Caco-2 (cell line): ENCODE data around the gene CDON. TPM values are rescaled to one million over a fixed set of nuclear protein-coding genes. Genes with fewer than 3 reads are reported as not detected.

ENCODE experiments used
- Bru-seq: library from RNA; stranded (reverse); fragments of 400-500 nt; gene quantifications from one replicate; lab custom pipeline; 2021; lab: Mats Ljungman, UMichigan
- BruChase-seq, 2 experiments: library from RNA; stranded (reverse); fragments of 400-500 nt; gene quantifications; one replicate each; lab custom pipeline; 2021; lab: Mats Ljungman, UMichigan
- BruUV-seq: library from RNA; stranded (reverse); fragments of 400-500 nt; replicated peaks from 2 replicates; lab custom pipeline; 2021; lab: Mats Ljungman, UMichigan
- CTCF ChIA-PET: fragments of 300-600 bp; sonication (Branson Sonifier 250); formaldehyde crosslinking; loops from one replicate; lab custom pipeline; 2022; ENCODE audit warnings: antibody characterized with exemption; lab: Charles Lee
- POLR2A ChIA-PET: fragments of 300-600 bp; sonication (Branson Sonifier 250); formaldehyde crosslinking; loops from one replicate; lab custom pipeline; 2022; ENCODE audit warnings: antibody characterized with exemption; lab: Charles Lee
- DNase-seq, 2 experiments: peaks; one replicate each; pipeline versions ENCODE4 v3.0.0 to v3.0.0-alpha.2; 2020 to 2022
- H3K27me3 ChIP-seq: replicated peaks from 2 replicates; pipeline ENCODE4 v1.6.0; 2011; ENCODE audit warnings: low read length; ENCODE audit not compliant: control insufficient read depth, insufficient read depth
- H3K36me3 ChIP-seq: 2 replicates; pipeline ENCODE4 v1.5.1; 2011; ENCODE audit warnings: low read length; ENCODE audit not compliant: control insufficient read depth, insufficient read depth
- H3K4me1 ChIP-seq: fragments of 250-450 bp; sonication (Bioruptor Pico); 2 replicates; pipeline ENCODE4 v1.5.1; 2020; ENCODE audit warnings: mild to moderate bottlenecking
- H3K4me3 ChIP-seq: 2 replicates; pipeline ENCODE4 v1.5.1; 2011; ENCODE audit warnings: low read depth, mild to moderate bottlenecking, control low read depth, low read length
- H3K9me3 ChIP-seq: fragments of 250-450 bp; sonication (Bioruptor Pico); 2 replicates; pipeline ENCODE4 v1.5.1; 2020; ENCODE audit warnings: mild to moderate bottlenecking, moderate library complexity
- H3K27ac Mint-ChIP-seq: one replicate; pipeline ENCODE4 v1.8.0; 2022; ENCODE audit warnings: mixed read lengths; ENCODE audit not compliant: unreplicated experiment
- H3K27me3 Mint-ChIP-seq: one replicate; pipeline ENCODE4 v1.8.0; 2022; ENCODE audit warnings: mixed read lengths; ENCODE audit not compliant: insufficient read depth, unreplicated experiment
- H3K36me3 Mint-ChIP-seq: one replicate; pipeline ENCODE4 v1.8.0; 2022; ENCODE audit warnings: mild to moderate bottlenecking, mixed read lengths; ENCODE audit not compliant: insufficient read depth, unreplicated experiment
- H3K4me1 Mint-ChIP-seq: one replicate; pipeline ENCODE4 v1.8.0; 2022; ENCODE audit warnings: low read depth, mixed read lengths; ENCODE audit not compliant: unreplicated experiment
- H3K4me3 Mint-ChIP-seq: one replicate; pipeline ENCODE4 v1.8.0; 2022; ENCODE audit warnings: mild to moderate bottlenecking, moderate library complexity, mixed read lengths; ENCODE audit not compliant: unreplicated experiment
- H3K9me3 Mint-ChIP-seq: one replicate; pipeline ENCODE4 v1.8.0; 2022; ENCODE audit warnings: mixed read lengths; ENCODE audit not compliant: unreplicated experiment
- intact Hi-C: fragments of 100-400 bp; cut with micrococcal nuclease; formaldehyde crosslinking; loops from one replicate; pipeline ENCODE4 v1.10.0; 2022; ENCODE audit not compliant: unreplicated experiment
- long read RNA-seq: library from polyadenylated mRNA; stranded (forward); transcript quantifications from one replicate; pipeline ENCODE4 v2.0.0, GENCODE V29; 2022
- total RNA-seq: library from RNA; stranded (reverse); gene quantifications from 2 replicates; pipeline ENCODE4 v1.2.3, GENCODE V29; 2022
- TF ChIP-seq, protein P1 (sequence below), 2 experiments: fragments of 200-600 bp in 1 of 2; IDR thresholded peaks; 1 replicate in 1 of 2; 2 replicates in 1 of 2; pipeline versions ENCODE4 v1.5.1 to v1.8.0; 2011 to 2022; ENCODE audit warnings: antibody characterized with exemption in 1 of 2, control low read depth in 1 of 2, inconsistent platforms in 1 of 2, low read depth in 1 of 2, low read length in 1 of 2, mild to moderate bottlenecking in 1 of 2, moderate library complexity in 1 of 2; ENCODE audit not compliant: insufficient read depth in 1 of 2, severe bottlenecking in 1 of 2, unreplicated experiment in 1 of 2

Gene CDON, protein sequence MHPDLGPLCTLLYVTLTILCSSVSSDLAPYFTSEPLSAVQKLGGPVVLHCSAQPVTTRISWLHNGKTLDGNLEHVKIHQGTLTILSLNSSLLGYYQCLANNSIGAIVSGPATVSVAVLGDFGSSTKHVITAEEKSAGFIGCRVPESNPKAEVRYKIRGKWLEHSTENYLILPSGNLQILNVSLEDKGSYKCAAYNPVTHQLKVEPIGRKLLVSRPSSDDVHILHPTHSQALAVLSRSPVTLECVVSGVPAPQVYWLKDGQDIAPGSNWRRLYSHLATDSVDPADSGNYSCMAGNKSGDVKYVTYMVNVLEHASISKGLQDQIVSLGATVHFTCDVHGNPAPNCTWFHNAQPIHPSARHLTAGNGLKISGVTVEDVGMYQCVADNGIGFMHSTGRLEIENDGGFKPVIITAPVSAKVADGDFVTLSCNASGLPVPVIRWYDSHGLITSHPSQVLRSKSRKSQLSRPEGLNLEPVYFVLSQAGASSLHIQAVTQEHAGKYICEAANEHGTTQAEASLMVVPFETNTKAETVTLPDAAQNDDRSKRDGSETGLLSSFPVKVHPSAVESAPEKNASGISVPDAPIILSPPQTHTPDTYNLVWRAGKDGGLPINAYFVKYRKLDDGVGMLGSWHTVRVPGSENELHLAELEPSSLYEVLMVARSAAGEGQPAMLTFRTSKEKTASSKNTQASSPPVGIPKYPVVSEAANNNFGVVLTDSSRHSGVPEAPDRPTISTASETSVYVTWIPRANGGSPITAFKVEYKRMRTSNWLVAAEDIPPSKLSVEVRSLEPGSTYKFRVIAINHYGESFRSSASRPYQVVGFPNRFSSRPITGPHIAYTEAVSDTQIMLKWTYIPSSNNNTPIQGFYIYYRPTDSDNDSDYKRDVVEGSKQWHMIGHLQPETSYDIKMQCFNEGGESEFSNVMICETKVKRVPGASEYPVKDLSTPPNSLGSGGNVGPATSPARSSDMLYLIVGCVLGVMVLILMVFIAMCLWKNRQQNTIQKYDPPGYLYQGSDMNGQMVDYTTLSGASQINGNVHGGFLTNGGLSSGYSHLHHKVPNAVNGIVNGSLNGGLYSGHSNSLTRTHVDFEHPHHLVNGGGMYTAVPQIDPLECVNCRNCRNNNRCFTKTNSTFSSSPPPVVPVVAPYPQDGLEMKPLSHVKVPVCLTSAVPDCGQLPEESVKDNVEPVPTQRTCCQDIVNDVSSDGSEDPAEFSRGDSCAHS (N-terminal part only)
- total RNA-seq (5.7 and 6.8 TPM in 2 replicates), Bru-seq, nascent RNA (percentile 43 among the genes with signal in this experiment), BruChase-seq, experiment 1, labeled RNA remaining after a 2-hour chase (percentile 48 among the genes with signal in this experiment), BruChase-seq, experiment 2, labeled RNA remaining after a 6-hour chase (percentile 44 among the genes with signal in this experiment)
- long read RNA-seq, partial matches to known transcripts: 0 of 5 reads
- long read RNA-seq, other reads (novel, unspliced or antisense): 5 of 5 reads

DNA sequence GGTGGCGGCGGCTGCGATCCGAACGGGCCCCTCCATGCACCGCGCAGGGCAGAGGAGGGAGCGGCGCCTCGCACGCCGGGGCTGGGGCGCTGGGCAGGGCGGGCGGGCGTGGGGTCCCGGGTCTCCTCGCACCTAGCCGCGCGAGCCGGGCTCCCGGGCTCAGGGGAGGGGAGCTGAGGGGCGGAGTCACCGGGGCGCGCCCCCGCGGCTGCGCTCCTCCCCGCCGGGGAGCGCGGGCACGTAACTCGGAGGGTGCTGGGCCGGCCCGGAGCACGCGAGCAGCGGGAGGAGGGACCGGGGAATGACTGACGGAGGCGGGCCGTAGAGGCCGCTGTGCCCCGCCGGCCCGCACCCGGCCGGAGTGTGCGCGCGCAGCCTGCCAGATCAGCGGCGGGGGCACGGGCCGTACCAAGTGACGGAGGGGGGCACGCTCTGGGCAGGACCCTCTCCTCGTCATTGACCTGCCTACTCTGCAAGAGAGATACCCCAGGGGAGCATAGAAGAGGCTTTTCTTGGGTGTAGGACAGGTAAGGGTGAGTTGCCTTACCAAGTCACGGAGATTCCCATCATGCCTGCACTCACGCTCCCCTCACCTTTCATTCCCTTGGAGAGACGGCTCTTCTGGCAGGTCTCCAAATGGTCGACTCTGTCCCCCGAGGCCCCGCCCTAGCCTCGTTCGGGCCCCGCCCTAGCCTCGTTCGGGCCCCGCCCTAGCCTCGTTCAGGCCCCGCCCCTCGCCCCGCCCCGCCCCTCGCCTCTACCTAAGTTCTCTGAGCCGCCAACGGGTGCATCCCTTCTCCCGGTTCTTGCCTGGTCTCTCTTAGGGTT lies at the start of gene CDON:
Gene CDON, minus strand, starts transcription at position 188 of the 828 bp plus-strand sequence. CDS start 39,390 bp downstream, outside the sequence.
- TF ChIP-seq, protein P1, sequence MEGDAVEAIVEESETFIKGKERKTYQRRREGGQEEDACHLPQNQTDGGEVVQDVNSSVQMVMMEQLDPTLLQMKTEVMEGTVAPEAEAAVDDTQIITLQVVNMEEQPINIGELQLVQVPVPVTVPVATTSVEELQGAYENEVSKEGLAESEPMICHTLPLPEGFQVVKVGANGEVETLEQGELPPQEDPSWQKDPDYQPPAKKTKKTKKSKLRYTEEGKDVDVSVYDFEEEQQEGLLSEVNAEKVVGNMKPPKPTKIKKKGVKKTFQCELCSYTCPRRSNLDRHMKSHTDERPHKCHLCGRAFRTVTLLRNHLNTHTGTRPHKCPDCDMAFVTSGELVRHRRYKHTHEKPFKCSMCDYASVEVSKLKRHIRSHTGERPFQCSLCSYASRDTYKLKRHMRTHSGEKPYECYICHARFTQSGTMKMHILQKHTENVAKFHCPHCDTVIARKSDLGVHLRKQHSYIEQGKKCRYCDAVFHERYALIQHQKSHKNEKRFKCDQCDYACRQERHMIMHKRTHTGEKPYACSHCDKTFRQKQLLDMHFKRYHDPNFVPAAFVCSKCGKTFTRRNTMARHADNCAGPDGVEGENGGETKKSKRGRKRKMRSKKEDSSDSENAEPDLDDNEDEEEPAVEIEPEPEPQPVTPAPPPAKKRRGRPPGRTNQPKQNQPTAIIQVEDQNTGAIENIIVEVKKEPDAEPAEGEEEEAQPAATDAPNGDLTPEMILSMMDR (IDR thresholded peaks at IDR 0.05; ENCODE audit: insufficient read depth in 1 of 2, low read depth in 1 of 2, low read length in 1 of 2, severe bottlenecking in 1 of 2, unreplicated experiment in 1 of 2): peak in 1 of 2 experiments; percentile 6
- POLR2A ChIA-PET: interaction anchor here (0.5 to 0.6 kb wide), 2 partner anchors 97 to 107 kb away, joined by 3 read pairs; no protein-coding TSS in a partner anchor
- DNase-seq: peak; percentile 95 to 98
- no TSS peak for BruUV-seq
- CTCF ChIA-PET: interaction anchor here (0.5 to 3.1 kb wide), 5 partner anchors 121 to 221 kb away, joined by 3 to 32 read pairs (median 8); no protein-coding TSS in a partner anchor
- peak within 1 kb of the TSS; percentile 89 for H3K4me3 ChIP-seq
- peak within 1 kb of the TSS; percentile 100 for H3K27ac Mint-ChIP-seq
- H3K4me1 Mint-ChIP-seq: peaks cover 8% of the 10 kb centered on the region
- peak within 1 kb of the TSS; percentile 95 for H3K4me3 Mint-ChIP-seq
- H3K36me3 ChIP-seq: no peaks in the 10 kb centered on the region
- H3K4me1 ChIP-seq: peaks cover 8% of the 10 kb centered on the region
- no peaks in the 10 kb centered on the region for H3K27me3 ChIP-seq
- H3K9me3 Mint-ChIP-seq: peaks cover 8% of the 10 kb centered on the region
- peaks cover 16% of the 10 kb centered on the region for H3K27me3 Mint-ChIP-seq
- intact Hi-C loops: loop anchor here (2.0 to 5.0 kb wide), 2 partner anchors 149 to 206 kb away; partner anchors contain the start of genes FAM118B, FOXRED1, RPUSD4 and SRPRA
- no peaks in the 10 kb centered on the region for H3K9me3 ChIP-seq
- peaks cover 16% of the 10 kb centered on the region for H3K36me3 Mint-ChIP-seq

DNA sequence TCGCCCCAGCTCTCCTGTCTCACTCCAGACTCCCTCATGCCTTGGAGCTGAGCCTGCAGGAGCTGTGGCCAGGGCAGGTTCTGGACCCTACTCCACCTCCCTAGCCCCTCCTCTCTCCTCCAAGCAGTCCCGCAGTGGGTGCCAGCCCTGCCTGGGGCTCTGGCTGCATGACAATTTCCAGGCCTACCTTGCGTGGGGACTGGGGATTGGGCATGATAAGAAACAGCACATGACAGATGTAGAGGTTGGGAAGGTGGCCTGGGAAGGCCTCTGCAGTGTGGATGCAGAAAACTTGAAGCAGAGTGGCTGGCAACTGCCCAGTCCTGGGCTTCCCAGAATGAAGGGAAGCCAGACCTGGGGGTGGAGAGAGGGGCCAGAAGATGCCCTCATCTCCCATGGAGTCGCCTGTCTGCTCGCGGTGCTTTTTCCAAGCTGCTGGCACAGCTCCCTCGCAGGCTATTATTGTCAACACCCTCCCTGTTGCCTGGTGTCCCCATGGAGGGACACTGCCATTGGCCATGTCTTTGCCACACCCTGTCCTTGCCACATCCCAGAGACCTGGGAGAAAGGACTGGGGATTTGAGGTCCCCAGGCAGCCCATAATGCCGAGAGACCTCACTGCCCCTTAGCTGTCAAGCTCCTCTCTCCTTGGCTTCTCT lies 48.9 kb upstream of the CDON start:
- TF ChIP-seq, protein P1 (IDR thresholded peaks at IDR 0.05; ENCODE audit: insufficient read depth in 1 of 2, low read depth in 1 of 2, low read length in 1 of 2, severe bottlenecking in 1 of 2, unreplicated experiment in 1 of 2): no peak
- Mint-ChIP-seq H3K27ac (no peak overlapping the region), H3K9me3 (no peaks in the 10 kb centered on the region), H3K27me3 (no peaks in the 10 kb centered on the region), H3K4me1 (peaks cover 10% of the 10 kb centered on the region), H3K4me3 (no peak overlapping the region), H3K36me3 (no peaks in the 10 kb centered on the region)
- H3K9me3 ChIP-seq: no peaks in the 10 kb centered on the region
- BruUV-seq: no TSS peak
- H3K4me3 ChIP-seq: no peak overlapping the region
- POLR2A ChIA-PET: no interaction called here
- CTCF ChIA-PET: no interaction called here
- no peak for DNase-seq
- H3K27me3 ChIP-seq: no peaks in the 10 kb centered on the region
- H3K4me1 ChIP-seq: no peaks in the 10 kb centered on the region; the same call in 1 of the 2 replicates
- no peaks in the 10 kb centered on the region for H3K36me3 ChIP-seq
- intact Hi-C loops: no loop called here
